GM23338 (cell line): Measurements from ENCODE around the gene CDC42BPA.

Experiments used
- CREB1 ChIP-seq: fragments of 250-450 bp; sonication (Bioruptor Pico); IDR thresholded peaks from 2 replicates; pipeline ENCODE4 v1.5.0; 2020; ENCODE audit warnings: low read depth, mild to moderate bottlenecking, moderate library complexity
- CTCF ChIP-seq, 2 experiments: fragments of 200-600 bp in 1 of 2; sonication (generic) in 1 of 2; conservative IDR thresholded peaks; 2 replicates each; pipeline versions ENCODE4 v1.5.1 to v1.6.1; 2016 to 2017; ENCODE audit warnings: antibody characterized with exemption in 2 of 2, low read depth in 2 of 2, mild to moderate bottlenecking in 2 of 2, moderate library complexity in 1 of 2
- EZH2 ChIP-seq: fragments of 200-600 bp; sonication (generic); IDR thresholded peaks from one replicate; pipeline ENCODE4 v1.8.0; 2017; ENCODE audit warnings: antibody characterized with exemption, mild to moderate bottlenecking, low read depth; ENCODE audit not compliant: unreplicated experiment
- EZH2phosphoT487 ChIP-seq: fragments of 200-600 bp; sonication (generic); IDR thresholded peaks from one replicate; pipeline ENCODE4 v1.8.1; 2018; ENCODE audit warnings: antibody characterized with exemption; ENCODE audit not compliant: unreplicated experiment
- POLR2AphosphoS5 ChIP-seq: IDR thresholded peaks from 2 replicates; pipeline ENCODE4 v1.6.1; 2016; ENCODE audit warnings: antibody characterized with exemption, low read depth
- REST ChIP-seq: IDR thresholded peaks from one replicate; pipeline ENCODE4 v1.6.1; 2018; ENCODE audit warnings: antibody characterized with exemption; ENCODE audit not compliant: unreplicated experiment
- ZNF114 ChIP-seq: fragments of 250-450 bp; sonication (Bioruptor Pico); IDR thresholded peaks from 2 replicates; pipeline ENCODE4 v1.5.0; 2020; ENCODE audit warnings: mild to moderate bottlenecking, moderate library complexity
- ZNF331 ChIP-seq: fragments of 250-450 bp; sonication (Bioruptor Pico); IDR thresholded peaks from 2 replicates; pipeline ENCODE4 v1.5.0; 2020; ENCODE audit warnings: low read depth, mild to moderate bottlenecking, moderate library complexity

GRCh38 chr1:227357171-227357926, 39.1 kb upstream of the CDC42BPA start:
- TF ChIP-seq CTCF (conservative IDR thresholded peaks at IDR 0.05; ENCODE audit: low read depth in 2 of 2) (no peak), POLR2AphosphoS5 (no peak), EZH2 (no peak), EZH2phosphoT487 (no peak), ZNF114 (CRISPR knock-in tag) (no peak), REST (no peak), CREB1 (CRISPR knock-in tag) (no peak), ZNF331 (CRISPR knock-in tag) (no peak)
